Progenitor cell of endocrine pancreas (in vitro differentiated cells): ENCODE data around the gene NEXN. TPM values are rescaled to one million over a fixed set of nuclear protein-coding genes. Genes with fewer than 3 reads are reported as not detected.

ENCODE experiments used
- DNase-seq: peaks from one replicate; pipeline ENCODE4 v3.0.0; 2021; ENCODE audit warnings: low spot score; ENCODE audit not compliant: unreplicated experiment
- H3K27ac Mint-ChIP-seq: 2 replicates; pipeline ENCODE4 v1.8.0; 2021; ENCODE audit warnings: mild to moderate bottlenecking, moderate library complexity, mixed read lengths
- H3K27me3 Mint-ChIP-seq: 2 replicates; pipeline ENCODE4 v1.8.0; 2021; ENCODE audit warnings: mixed read lengths
- H3K36me3 Mint-ChIP-seq: 2 replicates; pipeline ENCODE4 v1.8.0; 2022; ENCODE audit warnings: mixed read lengths; ENCODE audit not compliant: insufficient read depth
- H3K4me1 Mint-ChIP-seq: 2 replicates; pipeline ENCODE4 v1.8.0; 2021; ENCODE audit warnings: low read depth, mixed read lengths
- H3K4me3 Mint-ChIP-seq: 2 replicates; pipeline ENCODE4 v1.8.0; 2021; ENCODE audit warnings: low read depth, mild to moderate bottlenecking, moderate library complexity, mixed read lengths
- H3K9me3 Mint-ChIP-seq: 2 replicates; pipeline ENCODE4 v1.8.0; 2021; ENCODE audit warnings: low read depth, mixed read lengths
- total RNA-seq: library from RNA; stranded (reverse); gene quantifications from 2 replicates; pipeline ENCODE4 v1.2.1, GENCODE V29; 2021
- TF ChIP-seq, protein P1 (sequence below): fragments of 200-600 bp; sonication (generic); IDR thresholded peaks from one replicate; pipeline ENCODE4 v1.5.0; 2021; ENCODE audit warnings: antibody characterized with exemption, mild to moderate bottlenecking; ENCODE audit not compliant: unreplicated experiment

Gene NEXN
- total RNA-seq, 1 donor from 2014 or later: 6.5 TPM

DNA sequence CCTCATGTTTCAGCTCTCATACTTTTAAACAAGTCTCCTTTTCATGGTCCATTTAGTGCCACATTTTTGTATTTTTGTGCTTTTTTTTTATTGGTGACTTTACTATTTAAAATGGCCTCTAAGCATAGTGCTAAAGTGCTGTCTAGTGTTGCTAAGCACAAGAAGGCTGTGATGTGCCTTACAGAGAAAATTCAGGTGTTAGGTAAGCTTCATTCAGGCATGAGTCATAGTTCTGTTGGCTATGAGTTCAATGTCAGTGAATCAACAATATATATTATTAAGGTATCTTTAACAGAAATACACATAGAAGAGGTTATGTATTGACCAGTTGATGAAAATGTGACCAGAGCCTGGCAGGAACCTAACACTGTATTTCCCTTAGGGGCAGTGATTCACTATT, 103.2 kb downstream of the NEXN start:
- H3K27ac Mint-ChIP-seq: no peak overlapping the region
- TF ChIP-seq, protein P1, sequence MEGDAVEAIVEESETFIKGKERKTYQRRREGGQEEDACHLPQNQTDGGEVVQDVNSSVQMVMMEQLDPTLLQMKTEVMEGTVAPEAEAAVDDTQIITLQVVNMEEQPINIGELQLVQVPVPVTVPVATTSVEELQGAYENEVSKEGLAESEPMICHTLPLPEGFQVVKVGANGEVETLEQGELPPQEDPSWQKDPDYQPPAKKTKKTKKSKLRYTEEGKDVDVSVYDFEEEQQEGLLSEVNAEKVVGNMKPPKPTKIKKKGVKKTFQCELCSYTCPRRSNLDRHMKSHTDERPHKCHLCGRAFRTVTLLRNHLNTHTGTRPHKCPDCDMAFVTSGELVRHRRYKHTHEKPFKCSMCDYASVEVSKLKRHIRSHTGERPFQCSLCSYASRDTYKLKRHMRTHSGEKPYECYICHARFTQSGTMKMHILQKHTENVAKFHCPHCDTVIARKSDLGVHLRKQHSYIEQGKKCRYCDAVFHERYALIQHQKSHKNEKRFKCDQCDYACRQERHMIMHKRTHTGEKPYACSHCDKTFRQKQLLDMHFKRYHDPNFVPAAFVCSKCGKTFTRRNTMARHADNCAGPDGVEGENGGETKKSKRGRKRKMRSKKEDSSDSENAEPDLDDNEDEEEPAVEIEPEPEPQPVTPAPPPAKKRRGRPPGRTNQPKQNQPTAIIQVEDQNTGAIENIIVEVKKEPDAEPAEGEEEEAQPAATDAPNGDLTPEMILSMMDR: no peak
- peaks cover 1% of the 10 kb centered on the region for H3K4me1 Mint-ChIP-seq
- no peak overlapping the region for H3K4me3 Mint-ChIP-seq
- H3K36me3 Mint-ChIP-seq: peaks cover 15% of the 10 kb centered on the region
- no peaks in the 10 kb centered on the region for H3K9me3 Mint-ChIP-seq
- no peaks in the 10 kb centered on the region for H3K27me3 Mint-ChIP-seq
- no peak for DNase-seq

Other genes starting within 250 kb of the NEXN start
- gene ZZZ3, start 206.0 kb upstream of the NEXN start, total RNA-seq: 59.3 and 62.3 TPM in 2 replicates
- gene USP33, start 128.8 kb upstream of the NEXN start, total RNA-seq: 89.1 and 92.2 TPM in 2 replicates
- gene MIGA1, start 109.0 kb upstream of the NEXN start, total RNA-seq: 13.8 and 14.9 TPM in 2 replicates
- gene FUBP1, start 90.4 kb downstream of the NEXN start, total RNA-seq: 259 and 270 TPM in 2 replicates
- 27.2 and 30.1 TPM in 2 replicates for gene DNAJB4, start 116.3 kb downstream of the NEXN start, total RNA-seq
- 3.0 and 4.2 TPM in 2 replicates for gene GIPC2, start 157.3 kb downstream of the NEXN start, total RNA-seq